K562 (cell line): ENCODE results near the gene GPRC6A. TPM values are rescaled to one million over a fixed set of nuclear protein-coding genes. Genes with fewer than 3 reads are reported as not detected.

ENCODE experiments used
- ATAC-seq: fragments of 200-7000 bp; cut with Tn5 transposase; 3 replicates; pipeline ENCODE4 v1.9.1; 2020; ENCODE audit warnings: moderate library complexity
- BruUV-seq: library from RNA; stranded (reverse); fragments of 400-500 nt; replicated peaks from 2 replicates; lab custom pipeline; 2021; lab: Mats Ljungman, UMichigan
- CTCF ChIA-PET: fragments of 300-600 bp; formaldehyde crosslinking; extraction: SDS; loops from one replicate; lab custom pipeline; 2021; ENCODE audit warnings: low intra/inter-chr PET ratio; lab: Yijun Ruan, JAX
- POLR2A ChIA-PET: fragments of 300-600, 350-650 bp; sonication (Branson Sonifier 250); formaldehyde crosslinking; extraction: SDS; loops from one replicate; lab custom pipeline; 2021; ENCODE audit warnings: antibody characterized with exemption, inconsistent platforms; lab: Yijun Ruan, JAX
- DNase-seq, 4 experiments: peaks; one replicate each; pipeline versions ENCODE4 v3.0.0 to v3.0.0-alpha.2; 2011 to 2018; ENCODE audit warnings: low spot score in 3 of 4, mixed read lengths in 3 of 4; ENCODE audit errors: extremely low read depth in 1 of 4
- FAIRE-seq: peaks from 2 replicates; lab custom pipeline; 2011; peaks lifted over from hg19 to GRCh38; lab: Jason Lieb, UNC
- H2AFZ ChIP-seq: 2 replicates; pipeline ENCODE4 v1.6.0; 2011; ENCODE audit warnings: low read depth, low read length, control low read depth, inconsistent platforms
- H3K27ac ChIP-seq: fragments of 200-600 bp; 3 replicates; pipeline ENCODE4 v1.8.0; 2011; ENCODE audit warnings: low read depth, mild to moderate bottlenecking, control low read depth, inconsistent platforms, low read length, moderate library complexity, mixed read lengths; ENCODE audit errors: extremely low read depth
- H3K27me3 ChIP-seq, 2 experiments: fragments of 300-600 bp in 1 of 2; 2 replicates in 1 of 2; 3 replicates in 1 of 2; pipeline versions ENCODE4 v1.6.0 to v1.8.0; 2011; ENCODE audit warnings: inconsistent platforms in 2 of 2, low read length in 2 of 2, mild to moderate bottlenecking in 1 of 2, mixed read lengths in 1 of 2, moderate library complexity in 1 of 2; ENCODE audit not compliant: control insufficient read depth in 2 of 2, insufficient read depth in 2 of 2
- H3K36me3 ChIP-seq: fragments of 300-600 bp; 3 replicates; pipeline ENCODE4 v1.8.0; 2011; ENCODE audit warnings: mild to moderate bottlenecking, low read length, inconsistent platforms; ENCODE audit not compliant: control insufficient read depth, insufficient read depth
- H3K4me1 ChIP-seq, 2 experiments: fragments of 200-600 bp in 1 of 2; replicated peaks in 1 of 2; 2 replicates in 1 of 2; 3 replicates in 1 of 2; pipeline versions ENCODE4 v1.5.1 to v1.8.0; 2011; ENCODE audit warnings: inconsistent platforms in 2 of 2, low read length in 2 of 2, mild to moderate bottlenecking in 1 of 2, mixed read lengths in 1 of 2, moderate library complexity in 1 of 2; ENCODE audit not compliant: control insufficient read depth in 2 of 2, insufficient read depth in 2 of 2
- H3K4me2 ChIP-seq: 2 replicates; pipeline ENCODE4 v1.6.1; 2011; ENCODE audit warnings: low read length, control low read depth, inconsistent platforms, mixed read lengths; ENCODE audit not compliant: insufficient read depth
- H3K4me3 ChIP-seq: fragments of 200-600 bp; sonication (generic), shearing (Covaris generic); 2 replicates; pipeline ENCODE4 v1.5.1; 2016; ENCODE audit warnings: control low read depth, inconsistent platforms
- H3K79me2 ChIP-seq: fragments of 200-600 bp; 3 replicates; pipeline ENCODE4 v1.8.0; 2011; ENCODE audit warnings: low read length, inconsistent platforms; ENCODE audit not compliant: control insufficient read depth, insufficient read depth
- H3K9ac ChIP-seq, 2 experiments: 2 replicates each; pipeline versions ENCODE4 v1.6.0 to v1.6.1; 2011; ENCODE audit warnings: low read depth in 2 of 2, low read length in 2 of 2, control low read depth in 1 of 2, inconsistent platforms in 1 of 2, mild to moderate bottlenecking in 1 of 2, mixed read lengths in 1 of 2; ENCODE audit not compliant: insufficient read depth in 1 of 2
- H3K9me1 ChIP-seq: one replicate; pipeline ENCODE4 v1.6.0; 2011; ENCODE audit warnings: inconsistent platforms, mild to moderate bottlenecking, low read length, moderate library complexity; ENCODE audit not compliant: control insufficient read depth, insufficient read depth
- H3K9me3 ChIP-seq: replicated peaks from 2 replicates; pipeline ENCODE4 v1.5.1; 2011; ENCODE audit warnings: low read depth, low read length, inconsistent platforms; ENCODE audit not compliant: control insufficient read depth, insufficient read depth
- H4K20me1 ChIP-seq: replicated peaks from 2 replicates; pipeline ENCODE4 v1.6.1; 2011; ENCODE audit warnings: low read length, inconsistent platforms, mixed read lengths; ENCODE audit not compliant: control insufficient read depth, insufficient read depth
- HSF4 ChIP-seq: fragments of 250-450 bp; sonication (Bioruptor Pico); IDR thresholded peaks from 2 replicates; pipeline ENCODE4 v2.1.2; 2022; ENCODE audit warnings: mild to moderate bottlenecking, moderate library complexity, borderline replicate concordance
- KDM5B ChIP-seq: fragments of 200-600 bp; sonication (generic); IDR thresholded peaks from 2 replicates; pipeline ENCODE4 v1.6.1; 2012; ENCODE audit warnings: low read depth, mild to moderate bottlenecking, moderate library complexity, low read length, control low read depth, inconsistent platforms; ENCODE audit not compliant: insufficient replicate concordance
- KLF10 ChIP-seq: fragments of 250-450 bp; sonication (Bioruptor Pico); IDR thresholded peaks from 2 replicates; pipeline ENCODE4 v1.6.1; 2021; ENCODE audit warnings: matching md5 sums
- MTA3 ChIP-seq: fragments of 450-650 bp; formaldehyde crosslinking; IDR thresholded peaks from 2 replicates; pipeline ENCODE4 v1.6.1; 2017; ENCODE audit warnings: mild to moderate bottlenecking, borderline replicate concordance
- NCOA2 ChIP-seq, 2 experiments: fragments of 450-650 bp; IDR thresholded peaks; 2 replicates each; pipeline ENCODE4 v1.6.1; 2018; ENCODE audit warnings: mild to moderate bottlenecking in 2 of 2, moderate library complexity in 1 of 2; ENCODE audit not compliant: partially characterized antibody in 2 of 2
- NFATC3 ChIP-seq: fragments of 450-650 bp; IDR thresholded peaks from 2 replicates; pipeline ENCODE4 v1.6.1; 2017; ENCODE audit warnings: mild to moderate bottlenecking
- PPARD ChIP-seq: fragments of 250-450 bp; sonication (Bioruptor Pico); IDR thresholded peaks from 2 replicates; pipeline ENCODE4 v1.8.0; 2022; ENCODE audit warnings: inconsistent platforms, mild to moderate bottlenecking, moderate library complexity
- RBM25 ChIP-seq: fragments of 200-400 bp; formaldehyde crosslinking; IDR thresholded peaks from 2 replicates; pipeline ENCODE4 v1.6.1; 2018; ENCODE audit warnings: low read length, low read depth, moderate library complexity; ENCODE audit not compliant: severe bottlenecking
- SMAD2 ChIP-seq: fragments of 150-350 bp; IDR thresholded peaks from 2 replicates; pipeline ENCODE4 v1.6.1; 2014; ENCODE audit warnings: low read depth, mild to moderate bottlenecking, low read length
- SRF ChIP-seq, 2 experiments: fragments of 250-450, 450-650 bp in 1 of 2; sonication (Bioruptor Pico) in 1 of 2; sonication (generic) in 1 of 2; formaldehyde crosslinking; IDR thresholded peaks; 2 replicates each; pipeline versions ENCODE4 v1.5.0 to v1.5.1; 2020 to 2022; ENCODE audit warnings: mild to moderate bottlenecking in 1 of 2, missing genetic modification reagents in 1 of 2
- TEAD4 ChIP-seq, 2 experiments: sonication (generic) in 1 of 2; formaldehyde crosslinking in 1 of 2; IDR thresholded peaks; 2 replicates each; pipeline versions ENCODE4 v1.6.1 to v1.8.0; 2012 to 2022; ENCODE audit warnings: borderline replicate concordance in 1 of 2, inconsistent platforms in 1 of 2, low read length in 1 of 2, mild to moderate bottlenecking in 1 of 2, missing genetic modification reagents in 1 of 2
- ZNF184 ChIP-seq: sonication (generic); formaldehyde crosslinking; IDR thresholded peaks from 2 replicates; pipeline ENCODE4 v1.5.0; 2020; ENCODE audit warnings: missing genetic modification reagents
- ZNF239 ChIP-seq: fragments of 250-450 bp; sonication (Bioruptor Pico); IDR thresholded peaks from 2 replicates; pipeline ENCODE4 v1.4.0; 2020; ENCODE audit warnings: mild to moderate bottlenecking
- ZNF24 ChIP-seq: fragments of 450-650 bp; IDR thresholded peaks from 2 replicates; pipeline ENCODE4 v1.6.1; 2016
- WGBS: fragments of 100-300 bp; shearing (Covaris generic); methylation state at CpG from one replicate; pipeline ENCODE4 v1.1.6; 2016; ENCODE audit warnings: low coverage, mixed read lengths; ENCODE audit not compliant: insufficient coverage; ENCODE audit errors: missing lambda C conversion rate; 5-methylcytosine and 5-hydroxymethylcytosine counted together
- in situ Hi-C: fragments of 300-500 bp; cut with MboI; formaldehyde crosslinking; loops from 4 replicates; pipeline ENCODE4 v1.15.0; 2018; ENCODE audit warnings: inconsistent platforms, mixed read lengths
- intact Hi-C: fragments of 100-400 bp; cut with micrococcal nuclease; formaldehyde crosslinking; loops from 2 replicates; pipeline ENCODE4 v1.14.2; 2022
- polyA plus RNA-seq, 8 experiments: library from polyadenylated mRNA; depleted of rRNA in 4 of 8; stranded (reverse) in 5 of 8; unstranded in 3 of 8; fragments of >200 nt; fragmentation: Nextera tagmentation in 2 of 8; fragmentation: Illumina TruSeq in 1 of 8; extraction: Ambion mirVana in 2 of 8; extraction: Trizol in 1 of 8; gene quantifications; 2 replicates each; pipeline versions ENCODE4 v1.2.1 to v1.2.3, GENCODE V29; 2011 to 2014; ENCODE audit warnings: inconsistent platforms in 1 of 8, missing spikeins in 1 of 8
- total RNA-seq, 7 experiments: library from RNA; depleted of rRNA in 6 of 7; stranded (reverse); fragments of >200 nt in 6 of 7; fragmentation: Illumina TruSeq in 2 of 7; extraction: Trizol in 2 of 7; gene quantifications; 2 replicates each; pipeline versions ENCODE4 v1.2.1 to v1.2.3, GENCODE V29; 2011 to 2021; ENCODE audit warnings: low replicate concordance in 1 of 7
- TF ChIP-seq, protein P1 (sequence below): sonication (generic); formaldehyde crosslinking; IDR thresholded peaks from 2 replicates; pipeline ENCODE4 v1.8.1; 2023; ENCODE audit warnings: mild to moderate bottlenecking, missing genetic modification reagents
- TF ChIP-seq, protein P2 (sequence below): fragments of 450-650 bp; IDR thresholded peaks from 2 replicates; pipeline ENCODE4 v1.6.1; 2016; ENCODE audit warnings: mild to moderate bottlenecking
- TF ChIP-seq, protein P3 (sequence below): fragments of 250-450 bp; sonication (Bioruptor Pico); IDR thresholded peaks from 2 replicates; pipeline ENCODE4 v1.9.0; 2021; ENCODE audit warnings: mild to moderate bottlenecking, inconsistent platforms

Gene GPRC6A
- total and polyA plus RNA-seq, 9 of the 15 experiments (the other 6 are each of a cell fraction or from before 2014, with no cell fraction given): 0.03 TPM; not detected in 7

DNA sequence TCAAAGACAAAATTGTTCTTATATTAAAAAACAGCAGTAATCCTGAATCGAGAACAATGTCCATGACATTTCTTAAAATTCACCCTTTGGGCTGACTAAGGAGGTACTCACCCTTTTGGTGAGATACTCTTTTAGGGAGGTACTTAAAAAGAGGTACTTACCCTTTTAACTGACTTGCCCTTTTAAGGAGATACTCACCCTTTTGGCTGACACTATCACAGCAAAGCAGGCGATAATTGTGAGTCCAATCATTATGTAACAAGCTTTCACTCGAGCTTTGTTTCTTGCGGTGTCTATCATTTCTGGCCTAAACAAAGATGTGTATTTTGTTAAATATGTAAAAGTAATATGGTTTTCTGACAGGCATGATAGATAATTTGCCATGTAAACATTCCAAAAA lies 67.1 kb downstream of the GPRC6A start:
- H3K9ac ChIP-seq: no peak overlapping the region
- in situ Hi-C loops (no loop called here), intact Hi-C loops (no loop called here)
- WGBS: 2% methylated on average over 4 of the region's 4 CpGs
- H3K27ac ChIP-seq: no peak overlapping the region
- H3K9me3 ChIP-seq: no peaks in the 10 kb centered on the region
- peaks cover 0 to 1% of the 10 kb centered on the region in 2 experiments; a peak in 1 of 5 replicates for H3K4me1 ChIP-seq
- no peaks in the 10 kb centered on the region for H3K27me3 ChIP-seq
- DNase-seq (peak; percentile 10 to 61 (median 24)), FAIRE-seq (peak; percentile 58), ATAC-seq (peak; percentile 84)
- H4K20me1 ChIP-seq: no peaks in the 10 kb centered on the region
- no peaks in the 10 kb centered on the region for H3K9me1 ChIP-seq
- H2AFZ ChIP-seq: no peak overlapping the region; the same call in 1 of the 2 replicates
- ChIA-PET POLR2A (no interaction called here), CTCF (no interaction called here)
- no peak overlapping the region for H3K4me2 ChIP-seq
- H3K36me3 ChIP-seq: no peaks in the 10 kb centered on the region
- H3K79me2 ChIP-seq: no peaks in the 10 kb centered on the region
- H3K4me3 ChIP-seq: no peak overlapping the region
- BruUV-seq: no TSS peak
- TF ChIP-seq ZNF24 (no peak), RBM25 (no peak), PPARD (no peak), HSF4 (no peak), SRF (CRISPR knock-in tag; IDR thresholded peaks at IDR 0.05) (peak in 1 of 2 experiments; percentile 88; a peak in 2 of 4 replicates), KLF10 (no peak), KDM5B (no peak), SMAD2 (no peak), MTA3 (no peak), NCOA2 (IDR thresholded peaks at IDR 0.05; ENCODE audit: partially characterized antibody in 2 of 2) (no peak), ZNF184 (CRISPR knock-in tag) (no peak), TEAD4 (IDR thresholded peaks at IDR 0.05; ENCODE audit: low read length) (peak; percentile 25; the same call in 1 of the 2 replicates), TEAD4 (CRISPR knock-in tag; IDR thresholded peaks at IDR 0.05; ENCODE audit: borderline replicate concordance) (no peak), ZNF239 (no peak), NFATC3 (no peak)
- TF ChIP-seq, protein P1, sequence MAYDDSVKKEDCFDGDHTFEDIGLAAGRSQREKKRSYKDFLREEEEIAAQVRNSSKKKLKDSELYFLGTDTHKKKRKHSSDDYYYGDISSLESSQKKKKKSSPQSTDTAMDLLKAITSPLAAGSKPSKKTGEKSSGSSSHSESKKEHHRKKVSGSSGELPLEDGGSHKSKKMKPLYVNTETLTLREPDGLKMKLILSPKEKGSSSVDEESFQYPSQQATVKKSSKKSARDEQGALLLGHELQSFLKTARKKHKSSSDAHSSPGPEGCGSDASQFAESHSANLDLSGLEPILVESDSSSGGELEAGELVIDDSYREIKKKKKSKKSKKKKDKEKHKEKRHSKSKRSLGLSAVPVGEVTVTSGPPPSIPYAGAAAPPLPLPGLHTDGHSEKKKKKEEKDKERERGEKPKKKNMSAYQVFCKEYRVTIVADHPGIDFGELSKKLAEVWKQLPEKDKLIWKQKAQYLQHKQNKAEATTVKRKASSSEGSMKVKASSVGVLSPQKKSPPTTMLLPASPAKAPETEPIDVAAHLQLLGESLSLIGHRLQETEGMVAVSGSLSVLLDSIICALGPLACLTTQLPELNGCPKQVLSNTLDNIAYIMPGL (CRISPR knock-in tag): no peak
- TF ChIP-seq, protein P2, sequence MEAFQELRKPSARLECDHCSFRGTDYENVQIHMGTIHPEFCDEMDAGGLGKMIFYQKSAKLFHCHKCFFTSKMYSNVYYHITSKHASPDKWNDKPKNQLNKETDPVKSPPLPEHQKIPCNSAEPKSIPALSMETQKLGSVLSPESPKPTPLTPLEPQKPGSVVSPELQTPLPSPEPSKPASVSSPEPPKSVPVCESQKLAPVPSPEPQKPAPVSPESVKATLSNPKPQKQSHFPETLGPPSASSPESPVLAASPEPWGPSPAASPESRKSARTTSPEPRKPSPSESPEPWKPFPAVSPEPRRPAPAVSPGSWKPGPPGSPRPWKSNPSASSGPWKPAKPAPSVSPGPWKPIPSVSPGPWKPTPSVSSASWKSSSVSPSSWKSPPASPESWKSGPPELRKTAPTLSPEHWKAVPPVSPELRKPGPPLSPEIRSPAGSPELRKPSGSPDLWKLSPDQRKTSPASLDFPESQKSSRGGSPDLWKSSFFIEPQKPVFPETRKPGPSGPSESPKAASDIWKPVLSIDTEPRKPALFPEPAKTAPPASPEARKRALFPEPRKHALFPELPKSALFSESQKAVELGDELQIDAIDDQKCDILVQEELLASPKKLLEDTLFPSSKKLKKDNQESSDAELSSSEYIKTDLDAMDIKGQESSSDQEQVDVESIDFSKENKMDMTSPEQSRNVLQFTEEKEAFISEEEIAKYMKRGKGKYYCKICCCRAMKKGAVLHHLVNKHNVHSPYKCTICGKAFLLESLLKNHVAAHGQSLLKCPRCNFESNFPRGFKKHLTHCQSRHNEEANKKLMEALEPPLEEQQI: no peak
- TF ChIP-seq, protein P3, sequence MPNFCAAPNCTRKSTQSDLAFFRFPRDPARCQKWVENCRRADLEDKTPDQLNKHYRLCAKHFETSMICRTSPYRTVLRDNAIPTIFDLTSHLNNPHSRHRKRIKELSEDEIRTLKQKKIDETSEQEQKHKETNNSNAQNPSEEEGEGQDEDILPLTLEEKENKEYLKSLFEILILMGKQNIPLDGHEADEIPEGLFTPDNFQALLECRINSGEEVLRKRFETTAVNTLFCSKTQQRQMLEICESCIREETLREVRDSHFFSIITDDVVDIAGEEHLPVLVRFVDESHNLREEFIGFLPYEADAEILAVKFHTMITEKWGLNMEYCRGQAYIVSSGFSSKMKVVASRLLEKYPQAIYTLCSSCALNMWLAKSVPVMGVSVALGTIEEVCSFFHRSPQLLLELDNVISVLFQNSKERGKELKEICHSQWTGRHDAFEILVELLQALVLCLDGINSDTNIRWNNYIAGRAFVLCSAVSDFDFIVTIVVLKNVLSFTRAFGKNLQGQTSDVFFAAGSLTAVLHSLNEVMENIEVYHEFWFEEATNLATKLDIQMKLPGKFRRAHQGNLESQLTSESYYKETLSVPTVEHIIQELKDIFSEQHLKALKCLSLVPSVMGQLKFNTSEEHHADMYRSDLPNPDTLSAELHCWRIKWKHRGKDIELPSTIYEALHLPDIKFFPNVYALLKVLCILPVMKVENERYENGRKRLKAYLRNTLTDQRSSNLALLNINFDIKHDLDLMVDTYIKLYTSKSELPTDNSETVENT: no peak
